Fibroblast of mammary gland (primary cell): ENCODE data around the gene SPDYE4.

Experiments
- DNase-seq: peaks from one replicate; pipeline ENCODE4 v3.0.0-alpha.2; 2010; ENCODE audit warnings: low read depth
- H3K4me3 ChIP-seq: 2 replicates; pipeline ENCODE4 v1.5.1; 2011; ENCODE audit warnings: low read depth, mild to moderate bottlenecking, low read length, moderate library complexity; ENCODE audit not compliant: control insufficient read depth
- TF ChIP-seq, protein P1 (sequence below): conservative IDR thresholded peaks from 2 replicates; pipeline ENCODE4 v1.5.1; 2011; ENCODE audit warnings: low read depth, low read length, inconsistent platforms; ENCODE audit not compliant: control insufficient read depth, insufficient read depth

Gene SPDYE4

DNA sequence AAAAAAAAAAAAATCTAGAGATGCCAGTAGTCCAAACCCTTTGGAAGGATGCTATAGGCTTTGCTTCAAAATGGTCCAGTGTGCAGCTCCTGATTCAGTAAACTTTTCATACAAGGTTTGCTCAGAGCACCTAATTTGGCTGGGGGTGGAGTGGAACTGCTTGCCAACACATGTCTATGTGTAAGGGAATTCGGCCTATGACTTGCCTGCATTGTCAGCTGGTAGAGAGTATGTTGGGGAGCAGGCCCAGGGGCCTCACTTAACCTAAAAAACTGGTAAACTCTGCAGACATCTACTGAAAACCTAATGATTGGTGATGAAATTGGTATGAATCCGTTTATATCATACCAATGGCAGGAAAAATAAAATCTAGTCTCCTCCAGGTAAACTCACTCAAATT, 42.3 kb upstream of the SPDYE4 start:
- TF ChIP-seq, protein P1, sequence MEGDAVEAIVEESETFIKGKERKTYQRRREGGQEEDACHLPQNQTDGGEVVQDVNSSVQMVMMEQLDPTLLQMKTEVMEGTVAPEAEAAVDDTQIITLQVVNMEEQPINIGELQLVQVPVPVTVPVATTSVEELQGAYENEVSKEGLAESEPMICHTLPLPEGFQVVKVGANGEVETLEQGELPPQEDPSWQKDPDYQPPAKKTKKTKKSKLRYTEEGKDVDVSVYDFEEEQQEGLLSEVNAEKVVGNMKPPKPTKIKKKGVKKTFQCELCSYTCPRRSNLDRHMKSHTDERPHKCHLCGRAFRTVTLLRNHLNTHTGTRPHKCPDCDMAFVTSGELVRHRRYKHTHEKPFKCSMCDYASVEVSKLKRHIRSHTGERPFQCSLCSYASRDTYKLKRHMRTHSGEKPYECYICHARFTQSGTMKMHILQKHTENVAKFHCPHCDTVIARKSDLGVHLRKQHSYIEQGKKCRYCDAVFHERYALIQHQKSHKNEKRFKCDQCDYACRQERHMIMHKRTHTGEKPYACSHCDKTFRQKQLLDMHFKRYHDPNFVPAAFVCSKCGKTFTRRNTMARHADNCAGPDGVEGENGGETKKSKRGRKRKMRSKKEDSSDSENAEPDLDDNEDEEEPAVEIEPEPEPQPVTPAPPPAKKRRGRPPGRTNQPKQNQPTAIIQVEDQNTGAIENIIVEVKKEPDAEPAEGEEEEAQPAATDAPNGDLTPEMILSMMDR: no peak
- H3K4me3 ChIP-seq: no peak overlapping the region

DNA sequence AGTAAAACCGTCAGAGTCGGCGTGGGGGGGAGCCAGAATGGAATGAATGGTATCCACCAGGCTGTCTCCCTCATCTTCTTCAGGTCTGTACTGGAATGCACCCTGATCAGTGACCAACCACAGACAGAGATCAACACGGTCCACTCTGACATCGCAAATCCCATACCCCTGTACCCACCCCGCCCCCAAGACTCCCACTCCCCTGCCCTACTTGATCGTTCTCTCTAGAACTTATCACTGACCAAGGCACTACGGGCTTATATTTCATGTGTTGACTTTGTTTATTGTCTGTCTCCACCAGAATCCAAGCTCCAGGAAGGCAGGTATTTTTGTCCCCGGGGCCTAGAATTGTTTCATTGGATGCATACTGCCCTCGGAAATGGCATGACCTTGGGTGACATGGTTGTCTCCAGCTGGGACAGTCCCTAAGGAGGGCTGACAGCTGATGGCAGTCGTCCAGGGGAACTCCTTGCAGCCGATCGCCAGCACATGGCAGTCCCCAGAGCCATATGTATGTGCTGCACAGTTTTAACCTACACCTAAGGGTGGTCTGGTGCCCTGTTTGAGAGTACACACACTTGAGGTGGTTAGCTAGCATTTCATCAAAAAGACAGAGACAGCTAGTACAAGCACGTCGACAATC, 41.3 kb upstream of the SPDYE4 start:
- no peak overlapping the region for H3K4me3 ChIP-seq
- no peak for DNase-seq
- TF ChIP-seq, protein P1: no peak

More for the DNA sequence above, 42.3 kb upstream of the SPDYE4 start:
- DNase-seq: no peak

DNA sequence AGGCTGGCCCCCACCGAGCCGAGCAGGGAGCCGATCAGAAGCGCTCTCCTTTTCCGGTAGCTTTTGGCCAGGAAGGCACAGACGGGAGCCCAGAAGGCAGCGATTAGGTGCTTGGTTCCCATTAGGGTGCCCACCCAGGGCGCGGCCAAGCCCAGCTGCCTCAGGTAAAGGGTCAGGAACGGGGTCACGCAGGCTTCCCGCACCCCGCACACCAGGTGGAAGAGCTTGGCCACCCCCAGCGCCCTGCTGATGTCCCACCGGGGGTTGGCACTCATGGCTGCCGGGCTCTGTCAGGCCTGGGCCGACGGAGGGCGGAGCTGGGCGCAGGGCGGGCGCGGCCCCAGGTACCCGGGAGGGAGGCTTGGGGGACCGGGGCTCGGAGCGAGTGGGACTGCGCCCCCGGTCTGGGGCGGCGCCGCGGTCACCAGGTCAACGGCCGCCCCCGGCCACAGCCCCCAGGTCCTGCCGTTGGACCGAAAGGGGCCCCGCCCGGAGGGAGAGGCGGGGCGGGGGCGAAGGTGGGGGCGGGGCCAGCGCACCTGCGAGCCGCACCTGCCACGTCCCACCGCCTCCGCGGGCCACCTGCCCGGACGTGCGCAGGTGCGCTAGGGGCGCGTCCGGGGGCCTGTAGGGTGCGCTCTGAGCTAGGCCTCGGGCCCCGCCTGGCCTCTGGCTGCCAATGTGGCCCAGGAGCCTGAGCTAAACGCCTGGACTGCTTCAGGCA, 40.7 kb upstream of the SPDYE4 start, which contains the start of gene MFSD6L:
MFSD6L (minus strand) TSS at position 520 of the 724 bp plus-strand sequence; CDS start at position 275, 245 bp downstream.
- DNase-seq: no peak
- TF ChIP-seq, protein P1: no peak
- H3K4me3 ChIP-seq: no peak within 1 kb of the TSS

DNA sequence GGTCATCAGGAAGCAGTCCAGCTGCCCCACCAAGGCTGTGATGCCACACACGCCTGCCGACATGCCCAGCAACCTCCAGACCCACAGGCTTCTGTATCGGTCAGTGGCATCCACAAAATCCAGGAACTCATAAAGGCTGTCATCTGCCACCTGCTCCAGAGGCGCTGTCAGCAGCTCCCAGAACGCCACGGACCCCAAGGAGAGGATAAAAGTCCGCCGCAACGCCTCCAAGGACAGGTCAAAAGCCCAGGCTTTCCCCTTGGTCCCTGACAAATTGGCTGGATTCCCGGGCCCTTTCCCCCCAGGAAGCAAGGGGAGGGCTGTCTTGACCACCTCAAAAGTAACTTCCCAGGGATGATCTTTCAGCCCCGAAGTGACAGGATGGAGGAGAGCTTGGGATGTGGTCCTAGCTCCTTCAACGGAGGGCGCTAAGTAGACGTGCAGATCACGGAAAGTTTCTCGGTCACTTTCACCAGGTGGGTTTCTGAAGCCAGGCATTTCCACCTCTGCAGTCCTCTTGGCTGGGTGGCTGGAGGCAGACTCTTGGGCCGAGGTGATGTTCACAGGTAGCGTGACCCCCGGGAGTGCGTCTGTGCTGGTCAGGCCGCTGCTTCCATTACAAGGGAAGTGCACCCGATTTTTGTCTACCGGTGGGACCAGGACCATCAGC, 40.0 kb upstream of the SPDYE4 start:
- no peak overlapping the region for H3K4me3 ChIP-seq

DNA sequence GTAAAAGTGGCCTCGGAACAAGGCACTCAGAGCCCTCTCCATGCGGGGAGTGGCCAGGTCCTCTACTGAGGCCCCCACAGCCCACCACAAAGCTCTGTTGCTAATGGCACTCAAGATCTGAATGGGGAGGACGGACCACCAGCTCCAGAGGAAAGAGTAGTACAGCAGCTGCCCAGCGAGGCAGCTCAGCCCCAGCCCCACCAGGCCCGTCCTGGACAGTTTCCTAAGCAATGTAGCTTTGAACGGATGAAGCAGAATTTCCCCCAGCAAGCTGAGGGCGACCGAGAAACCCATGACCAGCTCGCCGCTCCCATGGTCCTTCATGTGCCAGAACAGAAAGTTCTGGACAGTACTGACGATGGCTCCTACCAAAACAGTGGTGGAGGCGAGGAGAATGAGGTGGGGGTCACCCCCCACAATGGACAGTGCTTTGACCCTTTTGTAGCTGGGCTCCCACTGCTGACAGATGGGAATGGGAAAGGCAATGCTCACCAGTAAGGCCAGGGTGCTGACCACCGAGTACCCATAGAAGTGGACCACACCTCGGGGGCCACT, 39.4 kb upstream of the SPDYE4 start:
- H3K4me3 ChIP-seq: no peak overlapping the region
- DNase-seq: no peak
- TF ChIP-seq, protein P1: no peak

More for the DNA sequence above, 40.0 kb upstream of the SPDYE4 start:
- TF ChIP-seq, protein P1: no peak
- DNase-seq: no peak

DNA sequence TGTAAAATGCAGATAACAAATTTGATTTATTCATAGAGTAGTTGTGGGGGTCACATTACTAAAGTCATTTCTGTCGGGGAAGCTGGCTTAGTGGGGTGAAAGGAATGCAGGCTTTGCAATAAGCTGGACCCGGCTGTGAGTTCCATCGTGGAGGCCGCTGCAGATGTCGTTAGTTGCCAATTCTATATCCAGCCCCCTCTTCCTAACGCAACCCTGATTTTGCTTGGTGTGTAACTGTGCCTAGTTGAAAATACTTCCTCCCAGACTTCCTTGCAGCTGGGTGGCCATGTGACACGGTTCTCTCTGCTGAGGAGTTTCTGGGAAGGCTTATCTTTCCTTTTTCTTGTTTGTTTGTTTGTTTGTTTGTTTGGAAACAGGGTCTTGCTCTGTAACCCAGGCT, 36.3 kb upstream of the SPDYE4 start:
- peak; percentile 8 for DNase-seq
- TF ChIP-seq, protein P1: no peak
- no peak overlapping the region for H3K4me3 ChIP-seq
